ENCODE measurements around the gene RPL15. TPM values are rescaled to one million over a fixed set of nuclear protein-coding genes. Genes with fewer than 3 reads are reported as not detected.

RPL15 gene
- total RNA-seq, 1 donor from 2014 or later, result 5,928 TPM

DNA sequence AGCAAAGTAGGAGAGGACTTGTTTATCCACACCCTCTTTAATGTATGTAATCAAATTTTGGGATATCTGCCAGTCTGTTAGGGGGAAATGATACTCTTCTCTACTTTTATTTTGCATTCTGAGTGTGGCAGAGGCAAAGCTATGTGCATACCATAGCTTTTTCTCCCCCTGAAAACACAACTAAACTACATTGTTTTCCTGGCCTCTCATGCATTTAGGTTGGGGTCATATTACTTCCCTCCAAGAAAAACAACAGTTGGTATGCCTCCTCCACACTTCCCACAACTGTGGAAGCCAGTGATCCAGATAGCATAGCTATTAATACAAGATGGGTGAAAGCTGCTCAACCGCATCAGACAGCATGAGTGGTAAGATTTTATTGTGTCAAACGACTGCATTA lies 6.9 kb downstream of the RPL15 start:
- Histone ChIP-seq H3K4me3 (no peak overlapping the region), H3K27me3 (no peaks in the 10 kb centered on the region), H3F3A (ENCODE audit: low read depth) (peaks cover 38% of the 10 kb centered on the region), H3K4me1 (peaks cover 3% of the 10 kb centered on the region), H4K20me1 (ENCODE audit: low read depth) (peaks cover 21% of the 10 kb centered on the region), H3K4me2 (no peak overlapping the region), H3K36me3 (peaks cover 9% of the 10 kb centered on the region), H3K9me3 (ENCODE audit: low read depth) (no peaks in the 10 kb centered on the region), H2AFZ (replicated peaks) (no peak overlapping the region), H3K27ac (no peak overlapping the region), H3K9ac (no peak overlapping the region), H3K79me2 (ENCODE audit: low read depth) (peaks cover 16% of the 10 kb centered on the region)
- Mint-ChIP-seq H3K27ac (no peak overlapping the region), H3K27me3 (ENCODE audit: insufficient read depth, low read depth) (no peaks in the 10 kb centered on the region), H3K4me3 (no peak overlapping the region), H3K36me3 (peaks cover 20% of the 10 kb centered on the region), H3K4me1 (peaks cover 12% of the 10 kb centered on the region), H3K9me3 (no peaks in the 10 kb centered on the region)
- no peak for TF ChIP-seq EZH2phosphoT487 (IDR thresholded peaks at IDR 0.05)
- TF ChIP-seq, protein P1, sequence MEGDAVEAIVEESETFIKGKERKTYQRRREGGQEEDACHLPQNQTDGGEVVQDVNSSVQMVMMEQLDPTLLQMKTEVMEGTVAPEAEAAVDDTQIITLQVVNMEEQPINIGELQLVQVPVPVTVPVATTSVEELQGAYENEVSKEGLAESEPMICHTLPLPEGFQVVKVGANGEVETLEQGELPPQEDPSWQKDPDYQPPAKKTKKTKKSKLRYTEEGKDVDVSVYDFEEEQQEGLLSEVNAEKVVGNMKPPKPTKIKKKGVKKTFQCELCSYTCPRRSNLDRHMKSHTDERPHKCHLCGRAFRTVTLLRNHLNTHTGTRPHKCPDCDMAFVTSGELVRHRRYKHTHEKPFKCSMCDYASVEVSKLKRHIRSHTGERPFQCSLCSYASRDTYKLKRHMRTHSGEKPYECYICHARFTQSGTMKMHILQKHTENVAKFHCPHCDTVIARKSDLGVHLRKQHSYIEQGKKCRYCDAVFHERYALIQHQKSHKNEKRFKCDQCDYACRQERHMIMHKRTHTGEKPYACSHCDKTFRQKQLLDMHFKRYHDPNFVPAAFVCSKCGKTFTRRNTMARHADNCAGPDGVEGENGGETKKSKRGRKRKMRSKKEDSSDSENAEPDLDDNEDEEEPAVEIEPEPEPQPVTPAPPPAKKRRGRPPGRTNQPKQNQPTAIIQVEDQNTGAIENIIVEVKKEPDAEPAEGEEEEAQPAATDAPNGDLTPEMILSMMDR (IDR thresholded peaks at IDR 0.05), result no peak
- no peak for TF ChIP-seq EZH2 (IDR thresholded peaks at IDR 0.05)
- no peak for DNase-seq (ENCODE audit: low spot score)

DNA sequence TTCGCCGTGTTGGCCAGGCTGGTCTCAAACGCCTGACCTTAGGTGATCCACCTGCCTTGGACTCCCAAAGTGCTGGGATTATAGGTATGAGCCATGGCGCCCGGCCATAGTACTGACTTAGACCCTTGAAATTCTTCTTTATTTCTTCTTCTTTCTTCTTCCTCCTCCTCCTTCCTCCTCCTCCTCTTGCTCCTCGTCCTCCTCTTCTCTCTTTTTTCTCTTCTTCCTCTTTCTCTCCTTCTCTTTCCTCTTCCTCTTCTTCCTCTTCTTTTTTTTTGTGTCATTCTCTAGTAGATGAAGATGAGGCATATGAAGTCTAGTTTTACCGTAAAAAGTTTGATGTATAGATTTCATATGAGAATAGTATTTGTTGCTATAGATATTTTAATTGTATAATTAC lies 9.3 kb downstream of the RPL15 start:
- Histone ChIP-seq H3F3A (ENCODE audit: low read depth) (peaks cover 15% of the 10 kb centered on the region), H3K79me2 (ENCODE audit: low read depth) (no peaks in the 10 kb centered on the region), H3K4me2 (no peak overlapping the region), H3K36me3 (no peaks in the 10 kb centered on the region), H3K27ac (no peak overlapping the region), H3K9ac (no peak overlapping the region), H3K4me1 (no peaks in the 10 kb centered on the region), H3K27me3 (no peaks in the 10 kb centered on the region), H3K9me3 (ENCODE audit: low read depth) (no peaks in the 10 kb centered on the region), H2AFZ (replicated peaks) (no peak overlapping the region), H3K4me3 (no peak overlapping the region), H4K20me1 (ENCODE audit: low read depth) (no peaks in the 10 kb centered on the region)
- Mint-ChIP-seq H3K4me3 (no peak overlapping the region), H3K4me1 (no peaks in the 10 kb centered on the region), H3K27ac (no peak overlapping the region), H3K9me3 (no peaks in the 10 kb centered on the region), H3K36me3 (peaks cover 4% of the 10 kb centered on the region), H3K27me3 (ENCODE audit: insufficient read depth, low read depth) (no peaks in the 10 kb centered on the region)
- no peak for DNase-seq (ENCODE audit: low spot score)
- no peak for TF ChIP-seq EZH2phosphoT487 (IDR thresholded peaks at IDR 0.05)
- no peak for TF ChIP-seq EZH2 (IDR thresholded peaks at IDR 0.05)
- TF ChIP-seq, protein P1 (IDR thresholded peaks at IDR 0.05), result no peak

DNA sequence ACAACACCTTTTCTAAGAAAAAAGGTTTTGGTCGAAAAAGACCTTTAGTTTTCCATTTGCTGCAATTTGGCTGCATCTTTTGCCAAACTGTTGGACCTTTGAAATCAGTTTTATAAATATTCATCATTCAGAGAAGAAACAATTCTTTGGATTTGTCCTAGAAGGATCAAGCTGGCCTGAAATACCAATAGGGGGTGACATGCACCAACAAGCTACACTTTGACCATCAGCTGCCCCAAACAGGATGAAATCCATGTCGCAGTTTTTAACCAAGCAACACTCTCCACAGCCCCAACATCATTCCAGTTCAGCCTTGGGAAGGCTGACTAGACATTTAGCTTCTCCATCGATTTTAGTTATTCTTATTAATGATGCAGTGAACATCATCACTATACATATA lies 9.8 kb downstream of the RPL15 start:
- Mint-ChIP-seq H3K9me3 (no peaks in the 10 kb centered on the region), H3K4me3 (no peak overlapping the region), H3K27me3 (ENCODE audit: insufficient read depth, low read depth) (no peaks in the 10 kb centered on the region), H3K27ac (no peak overlapping the region), H3K36me3 (peaks cover 2% of the 10 kb centered on the region), H3K4me1 (no peaks in the 10 kb centered on the region)
- TF ChIP-seq, protein P1 (IDR thresholded peaks at IDR 0.05), result no peak
- TF ChIP-seq EZH2 (IDR thresholded peaks at IDR 0.05), result no peak
- TF ChIP-seq EZH2phosphoT487 (IDR thresholded peaks at IDR 0.05), result no peak
- no peak overlapping the region for H3K9ac ChIP-seq
- H3K9me3 ChIP-seq (ENCODE audit: low read depth), result no peaks in the 10 kb centered on the region
- H4K20me1 ChIP-seq (ENCODE audit: low read depth), result no peaks in the 10 kb centered on the region
- no peak overlapping the region for H3K4me2 ChIP-seq
- no peak for DNase-seq (ENCODE audit: low spot score)
- no peak overlapping the region for H2AFZ ChIP-seq (replicated peaks)
- no peak overlapping the region for H3K4me3 ChIP-seq
- H3K4me1 ChIP-seq, result no peaks in the 10 kb centered on the region
- H3K79me2 ChIP-seq (ENCODE audit: low read depth), result no peaks in the 10 kb centered on the region
- no peaks in the 10 kb centered on the region for H3K36me3 ChIP-seq
- H3K27me3 ChIP-seq, result no peaks in the 10 kb centered on the region
- no peak overlapping the region for H3K27ac ChIP-seq
- peaks cover 10% of the 10 kb centered on the region for H3F3A ChIP-seq (ENCODE audit: low read depth)
